Uterus (tissue), 4 donors: ENCODE results near the gene PIGR. TPM values are rescaled to one million over a fixed set of nuclear protein-coding genes. Genes with fewer than 3 reads are reported as not detected.

Experiments
- DNase-seq, 2 donors: peaks; one replicate each; pipeline ENCODE4 v3.0.0-alpha.2; 2019 to 2020
- H3K27ac ChIP-seq, 2 donors: fragments of 200-600 bp; sonication (generic); 1 replicate in 1 of 2; 2 replicates in 1 of 2; pipeline ENCODE4 v1.5.1; 2016 to 2018
- H3K27me3 ChIP-seq, 2 donors: fragments of 200-600 bp; sonication (generic); one replicate each; pipeline ENCODE4 v1.5.1; 2018 to 2019; ENCODE audit warnings: control low read depth in 1 of 2
- H3K36me3 ChIP-seq, 2 donors: fragments of 200-600 bp; sonication (generic); one replicate each; pipeline ENCODE4 v1.5.1; 2019; ENCODE audit warnings: control low read depth in 1 of 2
- H3K4me1 ChIP-seq, 2 donors: fragments of 200-600 bp; sonication (generic); one replicate each; pipeline ENCODE4 v1.5.1; 2018 to 2019; ENCODE audit warnings: control low read depth in 1 of 2
- H3K4me3 ChIP-seq, 2 donors: fragments of 200-600 bp; sonication (generic); 1 replicate in 1 of 2; 2 replicates in 1 of 2; pipeline ENCODE4 v1.5.1; 2018 to 2019; ENCODE audit warnings: mild to moderate bottlenecking in 1 of 2
- H3K9me3 ChIP-seq, 2 donors: fragments of 200-600 bp; sonication (generic); one replicate each; pipeline ENCODE4 v1.5.1; 2019; ENCODE audit warnings: control low read depth in 1 of 2
- POLR2A ChIP-seq, 2 donors: fragments of 450-650 bp; IDR thresholded peaks; one replicate each; pipeline ENCODE4 v1.6.1; 2016; ENCODE audit warnings: antibody characterized with exemption in 2 of 2, mild to moderate bottlenecking in 1 of 2, moderate library complexity in 1 of 2
- intact Hi-C: fragments of 100-400 bp; cut with DNase I; formaldehyde crosslinking; loops from one replicate; pipeline ENCODE4 v1.15.1; 2023; ENCODE audit warnings: low total_unique reads
- total RNA-seq, 4 donors: library from RNA; depleted of rRNA in 3 of 4; stranded (reverse); fragments of >200 nt in 3 of 4; gene quantifications; one replicate each; pipeline versions ENCODE4 v1.1.0 to v1.2.4, GENCODE V29; 2014 to 2023
- TF ChIP-seq, protein P1 (sequence below), 4 experiments: fragments of 200-600 bp in 2 of 4; fragments of 450-650 bp in 2 of 4; sonication (generic) in 2 of 4; IDR thresholded peaks; one replicate each; pipeline ENCODE4 v1.5.1; 2016 to 2019; ENCODE audit warnings: antibody characterized with exemption in 4 of 4, mild to moderate bottlenecking in 2 of 4, moderate library complexity in 1 of 4
- donor health status: DM: yes; HTN: yes; CAD: no.

Gene PIGR
- total RNA-seq, 4 donors from 2014 or later: 0.69 to 7.1 (median 3.1) TPM

DNA sequence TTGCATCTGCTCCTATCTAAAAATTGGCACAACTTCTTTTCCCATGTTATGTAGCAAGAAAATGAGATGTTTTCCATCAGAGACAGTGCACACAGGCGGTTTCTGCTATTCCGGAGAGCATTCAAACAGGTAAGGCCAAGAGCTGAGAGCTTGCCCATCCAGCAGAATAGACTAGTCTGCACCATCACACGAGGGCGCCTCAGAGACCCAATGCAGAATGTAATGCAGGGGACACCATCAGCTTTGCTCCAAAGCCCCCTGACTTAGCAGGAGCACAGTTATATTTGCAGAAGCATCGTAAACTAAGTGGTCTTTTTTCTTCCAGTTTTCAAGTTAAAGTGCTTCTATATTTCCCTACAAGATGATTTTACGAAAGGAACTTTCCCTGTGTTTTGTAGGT, 44.3 kb downstream of the PIGR start:
- Histone ChIP-seq H3K36me3 (no peaks in the 10 kb centered on the region), H3K4me1 (no peaks in the 10 kb centered on the region), H3K9me3 (no peaks in the 10 kb centered on the region), H3K27ac (no peak overlapping the region), H3K4me3 (no peak overlapping the region), H3K27me3 (no peaks in the 10 kb centered on the region)
- TF ChIP-seq POLR2A (IDR thresholded peaks at IDR 0.05): no peak
- TF ChIP-seq, protein P1, sequence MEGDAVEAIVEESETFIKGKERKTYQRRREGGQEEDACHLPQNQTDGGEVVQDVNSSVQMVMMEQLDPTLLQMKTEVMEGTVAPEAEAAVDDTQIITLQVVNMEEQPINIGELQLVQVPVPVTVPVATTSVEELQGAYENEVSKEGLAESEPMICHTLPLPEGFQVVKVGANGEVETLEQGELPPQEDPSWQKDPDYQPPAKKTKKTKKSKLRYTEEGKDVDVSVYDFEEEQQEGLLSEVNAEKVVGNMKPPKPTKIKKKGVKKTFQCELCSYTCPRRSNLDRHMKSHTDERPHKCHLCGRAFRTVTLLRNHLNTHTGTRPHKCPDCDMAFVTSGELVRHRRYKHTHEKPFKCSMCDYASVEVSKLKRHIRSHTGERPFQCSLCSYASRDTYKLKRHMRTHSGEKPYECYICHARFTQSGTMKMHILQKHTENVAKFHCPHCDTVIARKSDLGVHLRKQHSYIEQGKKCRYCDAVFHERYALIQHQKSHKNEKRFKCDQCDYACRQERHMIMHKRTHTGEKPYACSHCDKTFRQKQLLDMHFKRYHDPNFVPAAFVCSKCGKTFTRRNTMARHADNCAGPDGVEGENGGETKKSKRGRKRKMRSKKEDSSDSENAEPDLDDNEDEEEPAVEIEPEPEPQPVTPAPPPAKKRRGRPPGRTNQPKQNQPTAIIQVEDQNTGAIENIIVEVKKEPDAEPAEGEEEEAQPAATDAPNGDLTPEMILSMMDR (IDR thresholded peaks at IDR 0.05): no peak
- no peak for DNase-seq
- intact Hi-C loops: no loop called here

DNA sequence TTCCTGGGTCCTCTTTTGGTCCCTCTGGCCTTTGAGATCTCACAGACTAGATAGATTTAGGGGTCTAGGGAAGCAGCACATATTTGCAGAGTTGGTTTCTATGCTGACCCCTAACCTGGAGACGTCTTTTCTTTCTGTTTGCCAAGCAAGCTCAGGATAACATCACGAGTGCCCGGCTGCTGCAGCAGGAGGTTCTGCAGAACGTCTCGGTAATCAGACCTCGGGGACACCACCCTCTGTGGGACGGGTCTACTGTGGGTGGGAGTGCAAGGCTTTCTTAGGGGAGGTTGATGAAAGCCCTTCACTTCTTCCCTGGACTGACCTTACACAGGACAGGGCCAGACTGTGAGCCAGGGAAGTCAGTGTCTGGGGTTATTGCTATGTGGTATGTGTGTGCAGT, 46.1 kb downstream of the PIGR start:
- TF ChIP-seq POLR2A (IDR thresholded peaks at IDR 0.05): no peak
- TF ChIP-seq, protein P1 (IDR thresholded peaks at IDR 0.05): no peak
- H3K9me3 ChIP-seq: no peaks in the 10 kb centered on the region

DNA sequence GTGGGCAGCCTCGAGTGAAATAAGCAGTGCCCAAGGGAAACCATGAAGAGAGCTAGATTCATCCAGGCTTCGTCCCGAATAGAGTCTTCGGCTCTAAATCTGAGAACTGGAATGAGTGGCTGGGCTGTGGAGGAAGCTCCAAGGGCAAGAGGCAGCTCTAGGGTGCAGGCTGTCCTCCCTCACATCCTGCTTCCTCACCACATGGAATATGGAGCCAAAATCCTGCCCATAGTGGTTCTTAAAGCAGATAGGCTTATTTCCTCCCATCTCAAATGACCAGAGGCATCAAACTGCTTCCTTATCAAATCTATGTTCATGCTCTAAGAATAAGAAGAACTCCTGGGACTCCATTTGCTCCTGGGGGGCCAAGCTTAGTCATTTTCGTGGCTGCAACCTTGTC, 46.5 kb downstream of the PIGR start:
- Histone ChIP-seq H3K27ac (no peak overlapping the region), H3K4me3 (no peak overlapping the region), H3K9me3 (no peaks in the 10 kb centered on the region), H3K27me3 (no peaks in the 10 kb centered on the region), H3K36me3 (no peaks in the 10 kb centered on the region), H3K4me1 (no peaks in the 10 kb centered on the region)
- intact Hi-C loops: no loop called here
- no peak for TF ChIP-seq POLR2A (IDR thresholded peaks at IDR 0.05)
- TF ChIP-seq, protein P1 (IDR thresholded peaks at IDR 0.05): no peak
- DNase-seq: no peak

More for the DNA sequence above, 46.1 kb downstream of the PIGR start:
- intact Hi-C loops: no loop called here
- DNase-seq: no peak
- Histone ChIP-seq H3K27ac (no peak overlapping the region), H3K27me3 (no peaks in the 10 kb centered on the region), H3K4me1 (no peaks in the 10 kb centered on the region), H3K4me3 (no peak overlapping the region), H3K36me3 (no peaks in the 10 kb centered on the region)

DNA sequence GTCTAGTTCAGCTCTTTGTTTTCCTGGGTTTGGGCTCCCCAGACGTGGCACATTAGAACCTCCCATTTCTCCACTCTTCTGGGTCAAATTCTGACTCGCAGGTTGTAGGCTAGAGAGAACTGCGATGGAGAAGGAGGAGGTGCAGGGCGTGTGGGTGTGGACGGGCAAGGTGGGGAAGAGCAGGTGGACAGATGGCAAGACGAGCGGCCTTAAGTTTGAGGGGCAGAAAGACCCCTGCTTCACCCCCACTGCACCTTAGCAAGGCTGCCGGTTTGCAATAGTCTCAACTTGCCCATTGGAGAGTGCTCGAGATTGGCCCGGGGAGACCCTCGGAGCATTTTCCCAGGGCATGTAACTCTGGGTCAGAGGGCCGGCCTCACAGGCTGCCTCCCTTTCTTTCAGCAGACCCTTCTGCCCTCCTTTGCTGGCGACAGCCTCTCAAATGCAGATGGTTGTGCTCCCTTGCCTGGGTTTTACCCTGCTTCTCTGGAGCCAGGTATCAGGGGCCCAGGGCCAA, 47.3 kb downstream of the PIGR start:
- Histone ChIP-seq H3K9me3 (no peaks in the 10 kb centered on the region), H3K27ac (no peak overlapping the region), H3K36me3 (no peaks in the 10 kb centered on the region), H3K27me3 (no peaks in the 10 kb centered on the region), H3K4me3 (no peak overlapping the region), H3K4me1 (no peaks in the 10 kb centered on the region)
- DNase-seq: no peak
- intact Hi-C loops: no loop called here
- TF ChIP-seq POLR2A (IDR thresholded peaks at IDR 0.05): no peak
- TF ChIP-seq, protein P1 (IDR thresholded peaks at IDR 0.05): no peak

DNA sequence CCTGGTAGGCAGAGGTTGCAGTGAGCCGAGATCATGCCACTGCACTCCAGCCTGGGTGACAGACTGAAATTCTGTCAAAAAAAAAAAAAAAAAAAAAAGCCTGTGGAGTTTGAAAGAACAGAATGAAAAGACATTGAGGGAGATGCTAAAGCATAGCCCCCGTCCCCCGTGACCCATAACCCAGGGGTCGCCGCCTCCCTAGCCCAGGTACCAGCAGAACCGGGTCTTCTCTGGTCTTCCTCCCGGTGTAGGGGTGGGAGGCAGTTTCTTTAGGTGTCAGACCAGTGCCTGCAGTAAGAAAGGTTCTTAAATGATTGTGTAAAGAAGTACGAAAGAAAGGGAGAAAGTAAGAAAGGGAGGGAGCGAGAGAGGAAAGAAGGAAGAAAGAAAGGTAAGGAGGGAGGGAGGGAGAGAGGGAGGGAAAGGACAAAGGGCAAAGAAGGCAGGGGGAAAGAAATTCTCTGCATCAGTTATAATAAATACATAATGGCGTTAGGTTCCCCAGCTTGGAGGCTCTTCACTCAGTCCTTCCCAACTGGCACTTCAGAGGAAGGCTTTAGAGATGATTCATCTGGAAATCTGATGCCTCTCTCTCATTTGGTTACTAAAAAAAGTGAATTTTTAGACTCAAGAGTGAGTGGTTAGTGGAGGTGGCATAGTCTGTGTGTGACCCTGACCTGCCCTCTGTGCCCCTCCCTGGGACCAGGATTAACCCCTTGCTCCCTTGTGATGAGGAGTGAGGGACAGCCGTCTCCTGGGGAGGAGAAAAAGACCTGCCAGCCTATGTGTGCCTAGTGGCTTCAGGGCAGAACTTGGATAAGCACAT, 48.0 kb downstream of the PIGR start:
- DNase-seq: no peak

More for the DNA sequence above, 48.0 kb downstream of the PIGR start:
- no peaks in the 10 kb centered on the region for H3K4me1 ChIP-seq
- no peaks in the 10 kb centered on the region for H3K36me3 ChIP-seq
- no peak overlapping the region for H3K4me3 ChIP-seq
- H3K27me3 ChIP-seq: no peaks in the 10 kb centered on the region
- no peak for TF ChIP-seq POLR2A (IDR thresholded peaks at IDR 0.05)
- TF ChIP-seq, protein P1 (IDR thresholded peaks at IDR 0.05): no peak
- no peak overlapping the region for H3K27ac ChIP-seq
- H3K9me3 ChIP-seq: no peaks in the 10 kb centered on the region
- intact Hi-C loops: no loop called here
